Non-pigmented ciliary epithelial cell (primary cell): ENCODE results near the gene CACNA2D1.
A peak's percentile ranks its signal among the peaks of the same experiment; 100 is the strongest.

ENCODE experiments used
- DNase-seq: peaks from one replicate; pipeline ENCODE4 v3.0.0-alpha.2; 2010; ENCODE audit warnings: low read depth

CACNA2D1 gene

DNA sequence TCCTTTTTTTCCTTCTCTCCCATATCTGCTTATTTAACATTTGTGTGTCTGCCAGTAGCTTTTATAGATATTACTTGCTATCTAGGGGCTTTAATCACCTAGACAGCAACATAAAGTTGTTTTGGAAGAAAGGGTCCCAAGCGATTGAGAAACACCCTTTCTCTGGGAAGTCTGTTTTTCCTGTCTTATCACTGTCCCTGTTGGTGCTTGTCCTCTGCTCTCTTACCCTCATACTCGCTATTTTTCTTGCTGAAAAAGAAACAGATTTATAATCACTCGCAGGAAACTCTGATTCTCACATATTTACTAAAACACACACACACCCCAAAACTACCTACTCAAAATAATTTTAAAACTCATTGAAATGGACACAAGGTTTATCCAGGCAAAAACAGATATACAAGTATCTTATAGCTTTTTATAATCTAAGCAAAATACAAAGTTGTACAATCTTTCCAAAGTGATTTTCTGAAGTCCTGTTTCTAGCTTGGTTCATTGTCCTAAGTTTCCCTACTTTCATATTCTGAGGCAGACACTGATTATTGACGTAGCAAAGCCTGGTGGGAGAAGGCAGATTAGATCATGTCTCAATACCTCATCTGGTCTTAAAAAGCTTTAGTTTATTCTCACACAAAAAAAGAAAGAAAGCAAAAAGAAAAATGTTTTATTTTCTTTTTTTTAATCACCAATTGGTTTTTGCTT is 157.3 kb downstream of the CACNA2D1 start:
- no peak for DNase-seq

- DNase-seq = peak; percentile 3
These were observed 158.5 kb downstream of the CACNA2D1 start for GRCh38 chr7:82284936-82285519.

DNA sequence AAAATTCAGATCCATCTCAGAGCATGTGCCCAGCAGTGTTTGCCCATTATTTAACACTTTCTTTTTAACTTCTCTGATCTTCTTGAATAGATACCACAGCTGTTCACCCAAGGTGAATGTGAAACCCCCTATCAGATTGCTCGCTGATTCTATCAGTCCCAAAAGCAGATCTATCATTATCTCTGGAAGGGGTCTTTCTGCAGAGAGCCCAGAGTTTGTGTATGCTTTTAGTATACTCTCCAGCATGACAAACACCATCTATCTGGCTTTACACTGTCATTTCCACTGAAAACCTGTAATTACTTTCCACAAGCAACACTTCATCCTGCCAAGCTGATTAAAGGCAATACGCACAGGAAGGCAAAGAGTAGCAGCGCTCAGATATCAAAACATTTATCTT is 168.2 kb downstream of the CACNA2D1 start:
- DNase-seq = no peak

- DNase-seq = no peak
These were observed 168.9 kb downstream of the CACNA2D1 start for GRCh38 chr7:82274681-82275080.

DNA sequence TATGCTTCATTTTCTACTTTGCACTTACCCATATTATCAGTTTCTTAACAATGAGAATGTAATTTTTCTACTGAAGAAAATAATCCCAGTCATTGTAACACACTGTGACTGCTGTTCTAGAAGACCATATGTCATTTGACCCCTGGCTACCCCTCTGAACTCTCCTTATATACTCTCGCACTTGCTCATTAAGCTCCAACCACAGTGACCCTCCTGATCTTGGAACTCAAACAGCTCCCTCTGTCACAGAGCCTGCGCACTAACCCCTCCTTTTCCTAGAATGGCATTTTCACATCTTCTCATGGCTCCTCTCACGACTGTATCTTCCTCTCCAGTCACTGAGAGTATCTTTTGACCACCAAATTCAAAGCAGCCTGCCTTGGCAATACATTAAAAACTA is 169.7 kb downstream of the CACNA2D1 start:
- no peak for DNase-seq

- DNase-seq = no peak
These were observed 172.7 kb downstream of the CACNA2D1 start for GRCh38 chr7:82270870-82271269.

- no peak for DNase-seq
These were observed 174.9 kb downstream of the CACNA2D1 start for GRCh38 chr7:82268632-82269031.

DNA sequence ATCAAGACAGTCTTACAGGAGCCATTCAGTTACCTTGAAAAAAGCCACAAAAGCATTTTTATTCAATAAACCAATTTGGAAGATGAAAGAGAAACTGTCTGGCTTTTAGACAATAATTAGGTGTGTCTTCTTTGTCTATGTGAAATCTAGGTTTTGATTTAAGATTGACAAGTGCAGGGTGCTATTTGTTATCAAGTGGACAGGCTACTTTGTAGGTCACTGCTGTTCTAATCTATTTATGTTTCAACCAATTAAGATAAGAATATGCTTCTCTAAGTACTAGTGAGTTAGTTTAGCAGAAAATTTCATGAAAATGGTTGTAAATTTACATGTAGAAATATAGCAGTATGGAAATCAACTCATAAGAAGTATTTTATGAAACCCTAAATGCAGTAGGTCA is 177.5 kb downstream of the CACNA2D1 start:
- no peak for DNase-seq

- DNase-seq = no peak
These were observed 178.7 kb downstream of the CACNA2D1 start for GRCh38 chr7:82264783-82265305.

- no peak for DNase-seq
These were observed 179.4 kb downstream of the CACNA2D1 start for GRCh38 chr7:82263920-82264782.

- DNase-seq = no peak
These were observed 185.4 kb downstream of the CACNA2D1 start for GRCh38 chr7:82258181-82258580.

DNA sequence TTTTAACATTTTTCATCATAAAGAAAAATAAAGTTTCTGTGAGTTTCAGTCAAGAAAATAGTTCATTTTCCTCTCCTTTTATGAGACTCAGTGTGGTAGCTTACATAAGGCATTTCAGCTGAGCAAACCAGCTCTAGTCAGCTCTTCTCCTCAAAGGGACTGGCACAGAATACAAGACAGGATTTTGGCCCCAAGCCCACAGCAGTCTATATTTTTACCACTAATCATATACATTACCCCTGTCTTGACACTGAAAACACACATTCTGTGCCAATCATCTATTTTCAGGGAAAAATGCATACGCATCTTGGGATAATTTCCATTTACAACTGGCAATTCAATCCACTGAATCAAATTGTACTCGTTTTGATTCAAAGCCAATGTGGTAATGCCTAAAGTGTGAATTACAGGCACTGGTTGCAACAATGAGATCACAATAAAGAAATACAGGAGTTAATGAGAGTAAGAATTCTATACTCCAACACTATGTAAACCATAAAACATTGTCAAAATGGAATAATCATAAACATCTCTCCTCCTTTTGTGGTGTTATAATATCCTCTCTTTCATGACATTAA is 186.4 kb downstream of the CACNA2D1 start:
- no peak for DNase-seq

DNA sequence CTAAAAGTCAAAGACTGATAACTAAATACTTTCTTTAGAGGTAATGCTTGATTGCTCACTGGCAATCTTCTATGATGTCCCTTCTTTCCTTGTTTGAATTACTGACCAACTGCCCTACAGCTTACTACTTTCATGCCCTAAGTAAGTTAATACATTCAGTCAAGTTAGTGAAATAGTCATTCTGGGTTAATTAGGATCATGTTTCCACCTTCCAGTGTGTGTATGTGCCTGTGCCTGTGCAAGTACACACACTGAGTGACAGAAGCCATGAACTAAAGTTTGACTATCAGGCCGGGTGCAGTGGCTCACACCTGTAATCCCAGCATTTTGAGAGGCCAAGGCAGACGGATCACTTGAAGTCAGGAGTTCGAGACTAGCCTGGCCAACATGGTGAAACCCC is 187.9 kb downstream of the CACNA2D1 start:
- DNase-seq = no peak

- DNase-seq = no peak
These were observed 193.0 kb downstream of the CACNA2D1 start for GRCh38 chr7:82250598-82250997.

- DNase-seq = no peak
These were observed 193.6 kb downstream of the CACNA2D1 start for GRCh38 chr7:82249979-82250378.

- DNase-seq = no peak
These were observed 195.7 kb downstream of the CACNA2D1 start for GRCh38 chr7:82247814-82248433.

- no peak for DNase-seq
These were observed 198.5 kb downstream of the CACNA2D1 start for GRCh38 chr7:82244947-82245517.

DNA sequence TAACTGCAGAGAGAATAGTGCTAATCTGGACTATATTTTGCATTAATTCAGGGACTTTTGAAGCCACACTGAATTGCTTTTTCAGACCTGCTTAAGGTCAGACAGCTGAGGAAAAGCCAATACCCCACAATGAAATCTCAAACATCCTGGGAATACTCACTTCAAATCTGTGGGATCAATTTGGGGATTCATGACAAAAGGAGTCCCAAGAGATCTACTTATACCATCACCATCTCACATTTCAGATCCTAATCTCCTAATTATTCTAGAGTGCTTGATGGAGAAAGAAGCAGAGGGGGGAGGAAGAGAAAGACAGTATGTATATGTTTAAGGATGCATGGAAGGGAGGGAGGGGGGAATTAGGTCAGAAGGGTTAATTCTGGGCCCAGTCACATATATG is 202.2 kb downstream of the CACNA2D1 start:
- no peak for DNase-seq

- peak; percentile 14 for DNase-seq
These were observed 207.9 kb downstream of the CACNA2D1 start for GRCh38 chr7:82235713-82236112.

GRCh38 chr7:82234457-82235049 is 209.0 kb downstream of the CACNA2D1 start:
- DNase-seq = no peak
